GM19397 (cell line): ENCODE measurements around the gene ZNF785.
"Not testable (repeated sequence)": the region's sequence is repeated elsewhere in the genome, so short reads cannot be mapped to it uniquely, and the experiment has no call there.

Experiments used
- ATAC-seq: cut with Tn5 transposase; IDR thresholded peaks from one replicate; pipeline ENCODE4 v1.9.1; 2021; ENCODE audit warnings: mild to moderate bottlenecking, moderate library complexity; ENCODE audit not compliant: unreplicated experiment

Gene ZNF785

GRCh38 chr16:30585400-30586191, at the start of gene ZNF785:
TSS of gene ZNF785 (minus strand) at chr16:30585697. CDS start at chr16:30585611, 86 bp downstream.
- ATAC-seq, result peak; percentile 94

GRCh38 chr16:30633526-30633925, 48.0 kb upstream of the ZNF785 start:
- no peak for ATAC-seq

GRCh38 chr16:30632454-30632853, 47.0 kb upstream of the ZNF785 start:
- ATAC-seq, result not testable (repeated sequence)

GRCh38 chr16:30628628-30629540, 43.4 kb upstream of the ZNF785 start:
- ATAC-seq, result no peak

- ATAC-seq, result no peak
These were observed 40.7 kb upstream of the ZNF785 start for GRCh38 chr16:30626236-30626635.

- ATAC-seq, result no peak
These were observed 38.2 kb upstream of the ZNF785 start for GRCh38 chr16:30623536-30624283.

- ATAC-seq, result no peak
These were observed 37.0 kb upstream of the ZNF785 start for GRCh38 chr16:30622455-30623032.

- no peak for ATAC-seq
These were observed 36.3 kb upstream of the ZNF785 start for GRCh38 chr16:30621765-30622164.

GRCh38 chr16:30620169-30620568, 34.7 kb upstream of the ZNF785 start:
- no peak for ATAC-seq

GRCh38 chr16:30619638-30620037, 34.1 kb upstream of the ZNF785 start:
- ATAC-seq, result no peak

- ATAC-seq, result no peak
These were observed 33.7 kb upstream of the ZNF785 start for GRCh38 chr16:30619202-30619601.

- ATAC-seq, result no peak
These were observed 30.0 kb upstream of the ZNF785 start for GRCh38 chr16:30615358-30616091.

GRCh38 chr16:30609926-30610839, 24.7 kb upstream of the ZNF785 start, which contains the start of gene ZNF689:
TSS of gene ZNF689 (minus strand) at chr16:30610389. CDS start at chr16:30610041, 348 bp downstream.
- peak; percentile 88 for ATAC-seq

GRCh38 chr16:30609002-30609925, 23.8 kb upstream of the ZNF785 start:
- ATAC-seq, result peak; percentile 27

- no peak for ATAC-seq
These were observed 20.5 kb upstream of the ZNF785 start for GRCh38 chr16:30606004-30606403.

- ATAC-seq, result no peak
These were observed 19.7 kb upstream of the ZNF785 start for GRCh38 chr16:30605158-30605557.

GRCh38 chr16:30604316-30604947, 18.9 kb upstream of the ZNF785 start:
- ATAC-seq, result no peak
